Measurements from ENCODE around the gene HEMGN.

Gene HEMGN

GRCh38 chr9:97908705-97909104 is 29.3 kb downstream of the HEMGN start:
- Histone ChIP-seq H3K4me3 (replicated peaks; ENCODE audit: insufficient read depth, low read length) (no peak overlapping the region), H3K27me3 (ENCODE audit: insufficient read depth, poor library complexity, severe bottlenecking) (no peaks in the 10 kb centered on the region), H3K27ac (replicated peaks) (peak overlapping the region; percentile 90)
- TF ChIP-seq SPI1 (IDR thresholded peaks at IDR 0.05; ENCODE audit: borderline replicate concordance, low read depth): peak; percentile 19; the same call in 1 of the 2 replicates
- no peak for TF ChIP-seq POLR2AphosphoS5 (IDR thresholded peaks at IDR 0.05; ENCODE audit: low read depth)
- DNase-seq (ENCODE audit: low read depth in 1 of 2, low spot score in 1 of 2): peak; percentile 49 to 90

GRCh38 chr9:97907632-97908031 is 30.3 kb downstream of the HEMGN start:
- peak overlapping the region; percentile 90 for H3K27ac ChIP-seq (replicated peaks)
- H3K27me3 ChIP-seq (ENCODE audit: insufficient read depth, poor library complexity, severe bottlenecking): no peaks in the 10 kb centered on the region
- TF ChIP-seq SPI1 (IDR thresholded peaks at IDR 0.05; ENCODE audit: borderline replicate concordance, low read depth) (no peak), POLR2AphosphoS5 (IDR thresholded peaks at IDR 0.05; ENCODE audit: low read depth) (no peak), REST (IDR thresholded peaks at IDR 0.05; ENCODE audit: insufficient replicate concordance, low read depth) (no peak), GABPA (IDR thresholded peaks at IDR 0.05; ENCODE audit: low read depth) (no peak), CTCF (IDR thresholded peaks at IDR 0.05; ENCODE audit: insufficient read depth, low read length) (no peak)
- DNase-seq (ENCODE audit: low read depth in 1 of 2, low spot score in 1 of 2): no peak
- no peak overlapping the region for H3K4me3 ChIP-seq (replicated peaks; ENCODE audit: insufficient read depth, low read length)

- H3K27me3 ChIP-seq (ENCODE audit: insufficient read depth, poor library complexity, severe bottlenecking): no peaks in the 10 kb centered on the region
- TF ChIP-seq GABPA (IDR thresholded peaks at IDR 0.05; ENCODE audit: low read depth) (no peak), CTCF (IDR thresholded peaks at IDR 0.05; ENCODE audit: insufficient read depth, low read length) (no peak), REST (IDR thresholded peaks at IDR 0.05; ENCODE audit: insufficient replicate concordance, low read depth) (no peak), POLR2AphosphoS5 (IDR thresholded peaks at IDR 0.05; ENCODE audit: low read depth) (peak; percentile 36; the same call in 1 of the 2 replicates), SPI1 (IDR thresholded peaks at IDR 0.05; ENCODE audit: borderline replicate concordance, low read depth) (peak; percentile 45; the same call in 1 of the 2 replicates)
- H3K4me3 ChIP-seq (replicated peaks; ENCODE audit: insufficient read depth, low read length): peak overlapping the region; percentile 8; the same call in 1 of the 2 replicates
- peak in 1 of 2 experiments; percentile 92 for DNase-seq (ENCODE audit: low read depth in 1 of 2, low spot score in 1 of 2)
- peak overlapping the region; percentile 90 for H3K27ac ChIP-seq (replicated peaks)
These were observed 30.9 kb downstream of the HEMGN start for GRCh38 chr9:97907046-97907445.

GRCh38 chr9:97906236-97906831 is 31.6 kb downstream of the HEMGN start:
- H3K4me3 ChIP-seq (replicated peaks; ENCODE audit: insufficient read depth, low read length): peak overlapping the region; percentile 29
- H3K27me3 ChIP-seq (ENCODE audit: insufficient read depth, poor library complexity, severe bottlenecking): no peaks in the 10 kb centered on the region
- peak; percentile 73 to 82 for DNase-seq (ENCODE audit: low read depth in 1 of 2, low spot score in 1 of 2)
- TF ChIP-seq POLR2AphosphoS5 (IDR thresholded peaks at IDR 0.05; ENCODE audit: low read depth) (0 out of 2 replicates have a peak, but pooled peaks have one; percentile 41), SPI1 (IDR thresholded peaks at IDR 0.05; ENCODE audit: borderline replicate concordance, low read depth) (peak; percentile 97), GABPA (IDR thresholded peaks at IDR 0.05; ENCODE audit: low read depth) (no peak)
- peak overlapping the region; percentile 90 for H3K27ac ChIP-seq (replicated peaks)
